GM12878 (cell line): ENCODE data around the gene TBC1D24. TPM values are rescaled to one million over a fixed set of nuclear protein-coding genes. Genes with fewer than 3 reads are reported as not detected.

Experiments used
- ATAC-seq: fragments of 200-7000 bp; cut with Tn5 transposase; 3 replicates; pipeline ENCODE4 v1.9.1; 2020; ENCODE audit warnings: mild to moderate bottlenecking, moderate library complexity
- BruUV-seq: library from RNA; stranded (reverse); fragments of 400-500 nt; replicated peaks from 2 replicates; lab custom pipeline; 2021; lab: Mats Ljungman, UMichigan
- CTCF ChIA-PET: fragments of 300-600 bp; sonication (Branson Sonifier 250); formaldehyde crosslinking; extraction: SDS; loops from one replicate; lab custom pipeline; 2021; ENCODE audit warnings: inconsistent platforms; lab: Yijun Ruan, JAX
- POLR2A ChIA-PET: fragments of 350-600 bp; formaldehyde crosslinking; extraction: SDS; loops from one replicate; lab custom pipeline; 2021; ENCODE audit warnings: inconsistent platforms; lab: Charles Lee
- RAD21 ChIA-PET: fragments of 300-600 bp; sonication (Branson Sonifier 250); formaldehyde crosslinking; loops from one replicate; lab custom pipeline; 2023; ENCODE audit warnings: antibody characterized with exemption; ENCODE audit not compliant: unreplicated experiment; lab: Charles Lee
- SMC1A ChIA-PET: fragments of 300-600 bp; sonication (Branson Sonifier 250); formaldehyde crosslinking; loops from one replicate; lab custom pipeline; 2023; ENCODE audit not compliant: unreplicated experiment, uncharacterized antibody; lab: Charles Lee
- DNase-seq: peaks from one replicate; pipeline ENCODE4 v3.0.0-alpha.2; 2011; ENCODE audit warnings: low read depth, low spot score
- FAIRE-seq: peaks from 3 replicates; lab custom pipeline; 2011; peaks lifted over from hg19 to GRCh38; lab: Jason Lieb, UNC
- H2AFZ ChIP-seq: 2 replicates; pipeline ENCODE4 v1.6.0; 2011; ENCODE audit warnings: low read depth, low read length, control low read depth; ENCODE audit not compliant: control insufficient read depth
- H3K27ac ChIP-seq: 2 replicates; pipeline ENCODE4 v1.5.1; 2011; ENCODE audit warnings: control low read depth; ENCODE audit not compliant: control insufficient read depth, insufficient read depth
- H3K27me3 ChIP-seq, 2 experiments: replicated peaks in 1 of 2; 2 replicates each; pipeline versions ENCODE4 v1.6.0 to v1.6.1; 2011; ENCODE audit warnings: low read length in 1 of 2; ENCODE audit not compliant: control insufficient read depth in 2 of 2, insufficient read depth in 2 of 2
- H3K36me3 ChIP-seq, 2 experiments: 2 replicates each; pipeline ENCODE4 v1.5.1; 2011; ENCODE audit warnings: low read length in 1 of 2; ENCODE audit not compliant: control insufficient read depth in 2 of 2, insufficient read depth in 2 of 2
- H3K4me1 ChIP-seq: 2 replicates; pipeline ENCODE4 v1.6.1; 2011; ENCODE audit warnings: mild to moderate bottlenecking, low read length, moderate library complexity, mixed read lengths; ENCODE audit not compliant: control insufficient read depth, insufficient read depth
- H3K4me2 ChIP-seq: 2 replicates; pipeline ENCODE4 v1.6.0; 2011; ENCODE audit warnings: control low read depth; ENCODE audit not compliant: control insufficient read depth, insufficient read depth
- H3K4me3 ChIP-seq: fragments of 200-600 bp; sonication (generic); 2 replicates; pipeline ENCODE4 v1.5.1; 2016
- H3K79me2 ChIP-seq: 2 replicates; pipeline ENCODE4 v1.6.0; 2011; ENCODE audit warnings: low read length; ENCODE audit not compliant: control insufficient read depth, insufficient read depth
- H3K9ac ChIP-seq: 2 replicates; pipeline ENCODE4 v1.8.0; 2011; ENCODE audit warnings: low read length, control low read depth, mixed read lengths; ENCODE audit not compliant: control insufficient read depth, insufficient read depth
- H3K9me3 ChIP-seq: replicated peaks from 3 replicates; pipeline ENCODE4 v1.5.1; 2011; ENCODE audit warnings: mild to moderate bottlenecking, low read length; ENCODE audit not compliant: control insufficient read depth, insufficient read depth
- H4K20me1 ChIP-seq: 2 replicates; pipeline ENCODE4 v1.6.0; 2011; ENCODE audit not compliant: control insufficient read depth, insufficient read depth
- EGR1 ChIP-seq, 2 experiments: IDR thresholded peaks; 1 replicate in 1 of 2; 2 replicates in 1 of 2; pipeline ENCODE4 v1.6.1; 2011 to 2012; ENCODE audit warnings: low read depth in 2 of 2, low read length in 2 of 2, borderline replicate concordance in 1 of 2, mild to moderate bottlenecking in 1 of 2, moderate library complexity in 1 of 2
- NFIC ChIP-seq: IDR thresholded peaks from 2 replicates; pipeline ENCODE4 v1.6.1; 2012; ENCODE audit warnings: low read depth, mild to moderate bottlenecking, inconsistent platforms, low read length, moderate library complexity
- RAD21 ChIP-seq: IDR thresholded peaks from 2 replicates; pipeline ENCODE4 v1.6.1; 2011; ENCODE audit warnings: mild to moderate bottlenecking, low read depth, low read length, moderate library complexity; ENCODE audit not compliant: insufficient read depth
- RB1 ChIP-seq: fragments of 450-650 bp; formaldehyde crosslinking; IDR thresholded peaks from 2 replicates; pipeline ENCODE4 v1.6.1; 2017; ENCODE audit warnings: mild to moderate bottlenecking, borderline replicate concordance
- SREBF2 ChIP-seq: IDR thresholded peaks from 2 replicates; pipeline ENCODE4 v1.6.1; 2012; ENCODE audit warnings: mild to moderate bottlenecking, low read length
- YBX1 ChIP-seq: fragments of 450-650 bp; IDR thresholded peaks from 2 replicates; pipeline ENCODE4 v1.6.1; 2016; ENCODE audit warnings: antibody characterized with exemption
- WGBS: methylation state at CpG from one replicate; pipeline ENCODE4 v1.1.6; 2016; ENCODE audit warnings: low lambda C conversion rate; ENCODE audit not compliant: insufficient replicate concordance, insufficient coverage; ENCODE audit errors: missing lambda C conversion rate; 5-methylcytosine and 5-hydroxymethylcytosine counted together
- in situ Hi-C: fragments of 300-500 bp; cut with MboI; formaldehyde crosslinking; loops from 9 replicates; pipeline ENCODE4 v1.14.3; 2018; ENCODE audit warnings: mixed read lengths
- intact Hi-C: fragments of 100-400 bp; cut with micrococcal nuclease; formaldehyde crosslinking; loops from one replicate; pipeline ENCODE4 v1.14.2; 2022; ENCODE audit not compliant: unreplicated experiment
- polyA plus RNA-seq, 11 experiments: library from polyadenylated mRNA; depleted of rRNA in 4 of 11; unstranded in 6 of 11; stranded (reverse) in 5 of 11; fragments of >200 nt; fragmentation: Nextera tagmentation in 4 of 11; fragmentation: Illumina TruSeq in 1 of 11; extraction: Ambion mirVana in 4 of 11; extraction: Trizol in 1 of 11; gene quantifications; 1 replicate in 1 of 11; 2 replicates in 10 of 11; pipeline versions ENCODE4 v1.2.1 to v1.2.3, GENCODE V29; 2011 to 2016; ENCODE audit warnings: inconsistent platforms in 2 of 11, missing spikeins in 2 of 11, low read depth in 1 of 11
- total RNA-seq, 4 experiments: library from RNA; depleted of rRNA in 3 of 4; stranded (reverse); fragments of >200 nt in 3 of 4; fragmentation: Illumina TruSeq in 1 of 4; extraction: Trizol in 1 of 4; gene quantifications; 2 replicates each; pipeline versions ENCODE4 v1.2.1 to v1.2.3, GENCODE V29; 2013 to 2021
- TF ChIP-seq, protein P1 (sequence below): fragments of 450-650 bp; IDR thresholded peaks from 2 replicates; pipeline ENCODE4 v1.6.1; 2017; ENCODE audit warnings: mild to moderate bottlenecking, moderate library complexity
- TF ChIP-seq, protein P2 (sequence below): IDR thresholded peaks from 2 replicates; pipeline ENCODE4 v1.6.1; 2012; ENCODE audit warnings: low read depth, low read length, improper control_type of control experiment
- TF ChIP-seq, protein P3 (sequence below): fragments of 450-650 bp; IDR thresholded peaks from 2 replicates; pipeline ENCODE4 v1.6.1; 2016; ENCODE audit warnings: mild to moderate bottlenecking
- TF ChIP-seq, protein P4 (sequence below): fragments of 450-650 bp; IDR thresholded peaks from 2 replicates; pipeline ENCODE4 v1.6.1; 2017; ENCODE audit warnings: mild to moderate bottlenecking, moderate library complexity
- TF ChIP-seq, protein P5 (sequence below): IDR thresholded peaks from 2 replicates; pipeline ENCODE4 v1.6.1; 2011; ENCODE audit warnings: low read depth, mild to moderate bottlenecking, low read length, moderate library complexity, borderline replicate concordance; ENCODE audit errors: extremely low read depth

TBC1D24 gene
- total and polyA plus RNA-seq, 10 of the 15 experiments (the other 5 are each of a cell fraction or from before 2014, with no cell fraction given), result 1.1 to 9.6 (median 4.5) TPM

DNA sequence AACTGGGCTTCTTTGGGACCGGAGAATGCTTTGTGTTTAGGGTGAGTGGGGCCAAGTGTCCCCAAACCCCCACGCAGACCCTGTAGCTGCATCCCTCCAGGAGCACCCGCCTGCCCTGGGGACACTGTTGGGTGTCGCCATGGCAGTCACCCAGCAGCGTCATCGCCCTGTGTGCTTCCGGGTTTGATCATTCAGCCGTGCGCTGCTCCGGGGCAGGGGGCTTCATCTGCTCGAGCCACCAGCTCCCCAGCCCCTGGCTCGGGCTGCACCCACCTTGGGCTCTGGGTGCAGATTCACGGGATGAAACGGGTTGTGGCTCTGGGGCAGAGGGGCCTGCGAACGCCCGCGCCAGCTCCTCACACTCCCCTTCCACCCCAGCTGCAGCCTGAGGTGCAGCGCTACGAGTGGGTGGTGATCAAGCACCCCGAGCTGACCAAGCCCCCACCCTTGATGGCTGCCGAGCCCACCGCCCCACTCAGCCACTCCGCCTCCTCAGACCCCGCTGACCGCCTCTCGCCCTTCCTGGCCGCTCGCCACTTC, 25.0 kb downstream of the TBC1D24 start:
- ChIA-PET POLR2A (no interaction called here), CTCF (interaction anchor here (2.8 kb wide), 1 partner anchor 70 kb away, joined by 36 read pairs; the partner anchor contains the start of gene CCNF), RAD21 (no interaction called here), SMC1A (interaction anchor here (2.5 kb wide), 1 partner anchor 70 kb away, joined by 17 read pairs; the partner anchor contains the start of gene CCNF)
- DNase-seq, result no peak
- H3K27me3 ChIP-seq, result no peaks in the 10 kb centered on the region
- BruUV-seq, result no TSS peak
- FAIRE-seq, result no peak
- no peak overlapping the region for H3K27ac ChIP-seq
- H3K9me3 ChIP-seq, result no peaks in the 10 kb centered on the region
- H3K9ac ChIP-seq, result no peak overlapping the region
- no peak overlapping the region for H3K4me3 ChIP-seq
- peaks cover 0 to 11% of the 10 kb centered on the region in 2 experiments; a peak in 2 of 4 replicates for H3K36me3 ChIP-seq
- intact Hi-C loops, result loop anchor here (2.0 to 10.0 kb wide), 4 partner anchors 67 to 305 kb away; partner anchors contain the start of genes ABCA3 and RNPS1
- in situ Hi-C loops, result loop anchor here (5.0 to 10.0 kb wide), 2 partner anchors 163 to 485 kb away; partner anchors contain the start of gene NPW
- ATAC-seq, result no peak
- H2AFZ ChIP-seq, result no peak overlapping the region
- no peaks in the 10 kb centered on the region for H3K79me2 ChIP-seq
- no peak overlapping the region for H3K4me2 ChIP-seq
- 75% methylated on average over 22 of the region's 29 CpGs for WGBS
- H4K20me1 ChIP-seq, result no peaks in the 10 kb centered on the region
- no peaks in the 10 kb centered on the region for H3K4me1 ChIP-seq
- TF ChIP-seq YBX1, result no peak
- TF ChIP-seq, protein P1, sequence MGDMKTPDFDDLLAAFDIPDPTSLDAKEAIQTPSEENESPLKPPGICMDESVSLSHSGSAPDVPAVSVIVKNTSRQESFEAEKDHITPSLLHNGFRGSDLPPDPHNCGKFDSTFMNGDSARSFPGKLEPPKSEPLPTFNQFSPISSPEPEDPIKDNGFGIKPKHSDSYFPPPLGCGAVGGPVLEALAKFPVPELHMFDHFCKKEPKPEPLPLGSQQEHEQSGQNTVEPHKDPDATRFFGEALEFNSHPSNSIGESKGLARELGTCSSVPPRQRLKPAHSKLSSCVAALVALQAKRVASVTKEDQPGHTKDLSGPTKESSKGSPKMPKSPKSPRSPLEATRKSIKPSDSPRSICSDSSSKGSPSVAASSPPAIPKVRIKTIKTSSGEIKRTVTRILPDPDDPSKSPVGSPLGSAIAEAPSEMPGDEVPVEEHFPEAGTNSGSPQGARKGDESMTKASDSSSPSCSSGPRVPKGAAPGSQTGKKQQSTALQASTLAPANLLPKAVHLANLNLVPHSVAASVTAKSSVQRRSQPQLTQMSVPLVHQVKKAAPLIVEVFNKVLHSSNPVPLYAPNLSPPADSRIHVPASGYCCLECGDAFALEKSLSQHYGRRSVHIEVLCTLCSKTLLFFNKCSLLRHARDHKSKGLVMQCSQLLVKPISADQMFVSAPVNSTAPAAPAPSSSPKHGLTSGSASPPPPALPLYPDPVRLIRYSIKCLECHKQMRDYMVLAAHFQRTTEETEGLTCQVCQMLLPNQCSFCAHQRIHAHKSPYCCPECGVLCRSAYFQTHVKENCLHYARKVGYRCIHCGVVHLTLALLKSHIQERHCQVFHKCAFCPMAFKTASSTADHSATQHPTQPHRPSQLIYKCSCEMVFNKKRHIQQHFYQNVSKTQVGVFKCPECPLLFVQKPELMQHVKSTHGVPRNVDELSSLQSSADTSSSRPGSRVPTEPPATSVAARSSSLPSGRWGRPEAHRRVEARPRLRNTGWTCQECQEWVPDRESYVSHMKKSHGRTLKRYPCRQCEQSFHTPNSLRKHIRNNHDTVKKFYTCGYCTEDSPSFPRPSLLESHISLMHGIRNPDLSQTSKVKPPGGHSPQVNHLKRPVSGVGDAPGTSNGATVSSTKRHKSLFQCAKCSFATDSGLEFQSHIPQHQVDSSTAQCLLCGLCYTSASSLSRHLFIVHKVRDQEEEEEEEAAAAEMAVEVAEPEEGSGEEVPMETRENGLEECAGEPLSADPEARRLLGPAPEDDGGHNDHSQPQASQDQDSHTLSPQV, result no peak
- no peak for TF ChIP-seq RB1
- TF ChIP-seq NFIC, result no peak
- no peak for TF ChIP-seq EGR1 (IDR thresholded peaks at IDR 0.05; ENCODE audit: borderline replicate concordance in 1 of 2, low read depth in 2 of 2, low read length in 2 of 2)
- TF ChIP-seq RAD21, result no peak
- TF ChIP-seq, protein P2, sequence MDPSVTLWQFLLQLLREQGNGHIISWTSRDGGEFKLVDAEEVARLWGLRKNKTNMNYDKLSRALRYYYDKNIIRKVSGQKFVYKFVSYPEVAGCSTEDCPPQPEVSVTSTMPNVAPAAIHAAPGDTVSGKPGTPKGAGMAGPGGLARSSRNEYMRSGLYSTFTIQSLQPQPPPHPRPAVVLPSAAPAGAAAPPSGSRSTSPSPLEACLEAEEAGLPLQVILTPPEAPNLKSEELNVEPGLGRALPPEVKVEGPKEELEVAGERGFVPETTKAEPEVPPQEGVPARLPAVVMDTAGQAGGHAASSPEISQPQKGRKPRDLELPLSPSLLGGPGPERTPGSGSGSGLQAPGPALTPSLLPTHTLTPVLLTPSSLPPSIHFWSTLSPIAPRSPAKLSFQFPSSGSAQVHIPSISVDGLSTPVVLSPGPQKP, result no peak
- TF ChIP-seq, protein P3, sequence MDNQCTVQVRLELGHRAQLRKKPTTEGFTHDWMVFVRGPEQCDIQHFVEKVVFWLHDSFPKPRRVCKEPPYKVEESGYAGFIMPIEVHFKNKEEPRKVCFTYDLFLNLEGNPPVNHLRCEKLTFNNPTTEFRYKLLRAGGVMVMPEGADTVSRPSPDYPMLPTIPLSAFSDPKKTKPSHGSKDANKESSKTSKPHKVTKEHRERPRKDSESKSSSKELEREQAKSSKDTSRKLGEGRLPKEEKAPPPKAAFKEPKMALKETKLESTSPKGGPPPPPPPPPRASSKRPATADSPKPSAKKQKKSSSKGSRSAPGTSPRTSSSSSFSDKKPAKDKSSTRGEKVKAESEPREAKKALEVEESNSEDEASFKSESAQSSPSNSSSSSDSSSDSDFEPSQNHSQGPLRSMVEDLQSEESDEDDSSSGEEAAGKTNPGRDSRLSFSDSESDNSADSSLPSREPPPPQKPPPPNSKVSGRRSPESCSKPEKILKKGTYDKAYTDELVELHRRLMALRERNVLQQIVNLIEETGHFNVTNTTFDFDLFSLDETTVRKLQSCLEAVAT, result no peak
- TF ChIP-seq SREBF2, result no peak
- TF ChIP-seq, protein P4, sequence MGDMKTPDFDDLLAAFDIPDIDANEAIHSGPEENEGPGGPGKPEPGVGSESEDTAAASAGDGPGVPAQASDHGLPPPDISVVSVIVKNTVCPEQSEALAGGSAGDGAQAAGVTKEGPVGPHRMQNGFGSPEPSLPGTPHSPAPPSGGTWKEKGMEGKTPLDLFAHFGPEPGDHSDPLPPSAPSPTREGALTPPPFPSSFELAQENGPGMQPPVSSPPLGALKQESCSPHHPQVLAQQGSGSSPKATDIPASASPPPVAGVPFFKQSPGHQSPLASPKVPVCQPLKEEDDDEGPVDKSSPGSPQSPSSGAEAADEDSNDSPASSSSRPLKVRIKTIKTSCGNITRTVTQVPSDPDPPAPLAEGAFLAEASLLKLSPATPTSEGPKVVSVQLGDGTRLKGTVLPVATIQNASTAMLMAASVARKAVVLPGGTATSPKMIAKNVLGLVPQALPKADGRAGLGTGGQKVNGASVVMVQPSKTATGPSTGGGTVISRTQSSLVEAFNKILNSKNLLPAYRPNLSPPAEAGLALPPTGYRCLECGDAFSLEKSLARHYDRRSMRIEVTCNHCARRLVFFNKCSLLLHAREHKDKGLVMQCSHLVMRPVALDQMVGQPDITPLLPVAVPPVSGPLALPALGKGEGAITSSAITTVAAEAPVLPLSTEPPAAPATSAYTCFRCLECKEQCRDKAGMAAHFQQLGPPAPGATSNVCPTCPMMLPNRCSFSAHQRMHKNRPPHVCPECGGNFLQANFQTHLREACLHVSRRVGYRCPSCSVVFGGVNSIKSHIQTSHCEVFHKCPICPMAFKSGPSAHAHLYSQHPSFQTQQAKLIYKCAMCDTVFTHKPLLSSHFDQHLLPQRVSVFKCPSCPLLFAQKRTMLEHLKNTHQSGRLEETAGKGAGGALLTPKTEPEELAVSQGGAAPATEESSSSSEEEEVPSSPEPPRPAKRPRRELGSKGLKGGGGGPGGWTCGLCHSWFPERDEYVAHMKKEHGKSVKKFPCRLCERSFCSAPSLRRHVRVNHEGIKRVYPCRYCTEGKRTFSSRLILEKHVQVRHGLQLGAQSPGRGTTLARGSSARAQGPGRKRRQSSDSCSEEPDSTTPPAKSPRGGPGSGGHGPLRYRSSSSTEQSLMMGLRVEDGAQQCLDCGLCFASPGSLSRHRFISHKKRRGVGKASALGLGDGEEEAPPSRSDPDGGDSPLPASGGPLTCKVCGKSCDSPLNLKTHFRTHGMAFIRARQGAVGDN, result no peak
- TF ChIP-seq, protein P5, sequence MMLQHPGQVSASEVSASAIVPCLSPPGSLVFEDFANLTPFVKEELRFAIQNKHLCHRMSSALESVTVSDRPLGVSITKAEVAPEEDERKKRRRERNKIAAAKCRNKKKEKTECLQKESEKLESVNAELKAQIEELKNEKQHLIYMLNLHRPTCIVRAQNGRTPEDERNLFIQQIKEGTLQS, result no peak
